Peyer's patch (tissue), 4 donors: ENCODE results near the gene FAM107B. TPM values are rescaled to one million over a fixed set of nuclear protein-coding genes. Genes with fewer than 3 reads are reported as not detected.

Source experiments
- DNase-seq, 3 donors: peaks; one replicate each; pipeline ENCODE4 v3.0.0-alpha.2; 2017 to 2019
- H3K27ac ChIP-seq, 4 donors: fragments of 200-600 bp; sonication (generic); one replicate each; pipeline ENCODE4 v1.5.1; 2016 to 2019
- H3K27me3 ChIP-seq, 2 donors: fragments of 200-600 bp; sonication (generic); one replicate each; pipeline ENCODE4 v1.5.1; 2019
- H3K36me3 ChIP-seq, 3 donors: fragments of 200-600 bp; sonication (generic); one replicate each; pipeline ENCODE4 v1.5.1; 2016 to 2019
- H3K4me1 ChIP-seq, 4 donors: fragments of 200-600 bp; sonication (generic); one replicate each; pipeline ENCODE4 v1.5.1; 2016 to 2019
- H3K4me3 ChIP-seq, 4 donors: fragments of 200-600 bp; sonication (generic); 1 replicate in 3 of 4; 2 replicates in 1 of 4; pipeline ENCODE4 v1.5.1; 2016 to 2019; ENCODE audit warnings: mild to moderate bottlenecking in 1 of 4
- H3K9me3 ChIP-seq, 4 donors: fragments of 200-600 bp; sonication (generic); one replicate each; pipeline ENCODE4 v1.5.1; 2016 to 2019; ENCODE audit warnings: mild to moderate bottlenecking in 1 of 4
- CTCF ChIP-seq, 6 experiments: fragments of 450-650 bp in 4 of 6; fragments of 200-600 bp in 2 of 6; sonication (generic) in 1 of 6; IDR thresholded peaks; one replicate each; pipeline ENCODE4 v1.5.1; 2017 to 2019; ENCODE audit warnings: antibody characterized with exemption in 6 of 6, mild to moderate bottlenecking in 3 of 6, moderate library complexity in 1 of 6
- POLR2A ChIP-seq, 2 donors: fragments of 450-650 bp; IDR thresholded peaks; one replicate each; pipeline ENCODE4 v1.5.1; 2017; ENCODE audit warnings: antibody characterized with exemption in 2 of 2, mild to moderate bottlenecking in 2 of 2, moderate library complexity in 2 of 2
- total RNA-seq, 4 donors: library from RNA; depleted of rRNA; stranded (reverse); fragments of >200 nt; gene quantifications; one replicate each; pipeline ENCODE4 v1.1.0, GENCODE V29; 2016

Gene FAM107B
- total RNA-seq, 4 donors from 2014 or later = 36.6 to 89.1 (median 39.6) TPM

DNA sequence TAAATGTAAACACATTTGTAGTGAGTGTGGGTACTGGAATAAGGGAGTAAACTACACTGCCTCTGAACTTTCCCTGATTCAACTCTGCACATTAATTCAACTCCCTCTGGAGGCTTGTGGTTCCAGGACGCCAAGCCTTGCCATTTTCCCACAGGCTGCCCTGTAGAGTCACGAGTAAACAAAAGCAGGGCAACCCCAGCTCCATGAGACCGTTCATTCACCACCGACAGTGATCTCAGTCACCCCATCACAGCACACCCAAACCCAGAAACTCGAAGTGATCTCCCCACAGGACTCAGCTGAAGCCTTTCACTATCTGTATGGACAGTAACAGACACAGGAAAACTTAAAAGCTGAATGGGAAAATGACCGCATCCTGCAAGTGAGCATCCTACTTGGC is 225.2 kb downstream of the FAM107B start:
- Histone ChIP-seq H3K27ac (peak overlapping the region in 2 of 4 donors; percentile 7 to 36), H3K4me1 (peaks cover 0 to 23% (median 12%) of the 10 kb centered on the region in 4 donors), H3K27me3 (no peaks in the 10 kb centered on the region), H3K36me3 (no peaks in the 10 kb centered on the region), H3K9me3 (no peaks in the 10 kb centered on the region), H3K4me3 (no peak overlapping the region)
- DNase-seq = no peak
- TF ChIP-seq POLR2A (IDR thresholded peaks at IDR 0.05) = no peak
- no peak for TF ChIP-seq CTCF (IDR thresholded peaks at IDR 0.05)

GRCh38 chr10:14548970-14549369 is 225.7 kb downstream of the FAM107B start:
- H3K27ac ChIP-seq = peak overlapping the region in 1 of 4 donors; percentile 7
- no peak for DNase-seq
- H3K36me3 ChIP-seq = no peaks in the 10 kb centered on the region
- H3K4me1 ChIP-seq = peaks cover 0 to 19% (median 8%) of the 10 kb centered on the region in 4 donors
- TF ChIP-seq POLR2A (IDR thresholded peaks at IDR 0.05) (no peak), CTCF (IDR thresholded peaks at IDR 0.05) (no peak)
- no peak overlapping the region for H3K4me3 ChIP-seq
- no peaks in the 10 kb centered on the region for H3K27me3 ChIP-seq
- H3K9me3 ChIP-seq = no peaks in the 10 kb centered on the region

GRCh38 chr10:14548474-14548873 is 226.2 kb downstream of the FAM107B start:
- Histone ChIP-seq H3K27ac (no peak overlapping the region), H3K27me3 (no peaks in the 10 kb centered on the region), H3K9me3 (no peaks in the 10 kb centered on the region), H3K4me1 (peaks cover 0 to 19% (median 6%) of the 10 kb centered on the region in 4 donors), H3K36me3 (no peaks in the 10 kb centered on the region), H3K4me3 (no peak overlapping the region)
- TF ChIP-seq POLR2A (IDR thresholded peaks at IDR 0.05) (no peak), CTCF (IDR thresholded peaks at IDR 0.05) (no peak)
- DNase-seq = no peak

GRCh38 chr10:14547816-14548215 is 226.9 kb downstream of the FAM107B start:
- Histone ChIP-seq H3K4me3 (no peak overlapping the region), H3K9me3 (no peaks in the 10 kb centered on the region), H3K4me1 (peaks cover 0 to 21% (median 6%) of the 10 kb centered on the region in 4 donors), H3K36me3 (no peaks in the 10 kb centered on the region), H3K27me3 (no peaks in the 10 kb centered on the region), H3K27ac (no peak overlapping the region)
- no peak for DNase-seq
- no peak for TF ChIP-seq CTCF (IDR thresholded peaks at IDR 0.05)
- TF ChIP-seq POLR2A (IDR thresholded peaks at IDR 0.05) = no peak

- H3K4me1 ChIP-seq = peaks cover 0 to 21% (median 7%) of the 10 kb centered on the region in 4 donors
- TF ChIP-seq CTCF (IDR thresholded peaks at IDR 0.05) (no peak), POLR2A (IDR thresholded peaks at IDR 0.05) (no peak)
- H3K9me3 ChIP-seq = no peaks in the 10 kb centered on the region
- no peak overlapping the region for H3K27ac ChIP-seq
- no peak overlapping the region for H3K4me3 ChIP-seq
- no peak for DNase-seq
- H3K27me3 ChIP-seq = no peaks in the 10 kb centered on the region
- no peaks in the 10 kb centered on the region for H3K36me3 ChIP-seq
Observed at GRCh38 chr10:14545827-14546226, 228.9 kb downstream of the FAM107B start.

DNA sequence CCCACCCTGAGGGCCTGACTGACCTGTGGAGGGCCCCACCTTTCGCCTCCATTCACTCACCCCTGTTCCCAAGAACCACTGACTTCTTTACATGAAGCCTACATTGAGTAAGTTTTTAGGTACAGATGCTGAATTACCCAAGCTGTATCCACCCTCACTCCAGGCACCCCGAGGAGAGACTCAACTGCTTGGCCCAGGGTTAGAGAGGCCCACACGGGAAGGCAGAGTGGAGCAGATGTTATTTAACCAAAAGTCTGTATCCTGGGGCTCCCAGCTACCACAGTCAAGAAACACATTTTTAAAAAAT is 230.8 kb downstream of the FAM107B start:
- Histone ChIP-seq H3K9me3 (no peaks in the 10 kb centered on the region), H3K27me3 (no peaks in the 10 kb centered on the region), H3K36me3 (no peaks in the 10 kb centered on the region), H3K4me1 (peaks cover 0 to 14% (median 6%) of the 10 kb centered on the region in 4 donors), H3K4me3 (no peak overlapping the region), H3K27ac (peak overlapping the region in 3 of 4 donors; percentile 45 to 64 (median 46))
- DNase-seq = no peak
- no peak for TF ChIP-seq POLR2A (IDR thresholded peaks at IDR 0.05)
- TF ChIP-seq CTCF (IDR thresholded peaks at IDR 0.05) = no peak
